Stimulated activated CD8-positive, alpha-beta memory T cell treated with anti-CD3 and anti-CD28 coated beads, Interleukin-7, amount 100 ng/mL, for 24 hours (primary cell): ENCODE data around the gene PTPRK.

Source experiments
- DNase-seq: peaks from one replicate; pipeline ENCODE4 v3.0.0-alpha.2; 2020; ENCODE audit warnings: low read depth

The PTPRK gene

GRCh38 chr6:128284128-128284527, 236.3 kb downstream of the PTPRK start:
- no peak for DNase-seq

DNA sequence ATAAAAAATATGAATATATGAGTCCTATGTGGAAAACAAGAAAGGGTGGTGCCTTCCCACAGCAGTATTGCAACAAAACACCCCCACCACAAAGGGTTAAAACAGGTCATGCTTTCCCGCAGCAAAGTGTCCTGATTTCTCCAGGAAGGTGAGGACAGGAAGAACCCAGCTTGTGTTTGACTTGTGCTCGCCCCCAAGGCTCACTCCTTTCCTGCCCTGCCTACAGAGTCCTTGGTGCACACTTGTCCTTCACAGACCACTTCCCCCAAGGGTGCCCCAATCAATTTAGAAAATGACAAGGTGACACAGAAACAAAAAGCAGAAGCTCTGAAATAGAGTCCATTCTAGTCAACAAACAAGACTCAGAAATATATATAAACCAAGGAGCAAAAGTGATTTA, 237.4 kb downstream of the PTPRK start:
- no peak for DNase-seq

- no peak for DNase-seq
These were observed 239.4 kb downstream of the PTPRK start for GRCh38 chr6:128280960-128281359.

DNA sequence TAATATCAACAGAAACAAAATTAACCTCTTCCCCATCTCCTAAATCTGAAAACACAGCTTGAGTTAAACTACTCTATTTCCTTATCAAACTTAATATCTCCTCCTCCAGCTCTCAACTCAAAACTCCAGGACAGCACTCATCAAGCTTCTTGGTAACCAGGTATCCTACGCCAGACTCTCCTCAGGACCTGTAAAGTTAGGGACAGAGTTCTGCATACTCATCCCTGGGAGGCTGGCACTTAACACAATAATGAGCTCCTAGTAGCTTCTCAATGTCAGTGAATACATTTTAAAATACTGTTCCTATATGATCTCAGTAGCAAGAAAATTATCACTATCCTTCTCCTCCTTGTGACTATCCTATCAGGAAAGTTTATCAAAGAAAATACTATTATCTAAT, 240.3 kb downstream of the PTPRK start:
- no peak for DNase-seq

GRCh38 chr6:128278836-128279235, 241.6 kb downstream of the PTPRK start:
- DNase-seq, result no peak

DNA sequence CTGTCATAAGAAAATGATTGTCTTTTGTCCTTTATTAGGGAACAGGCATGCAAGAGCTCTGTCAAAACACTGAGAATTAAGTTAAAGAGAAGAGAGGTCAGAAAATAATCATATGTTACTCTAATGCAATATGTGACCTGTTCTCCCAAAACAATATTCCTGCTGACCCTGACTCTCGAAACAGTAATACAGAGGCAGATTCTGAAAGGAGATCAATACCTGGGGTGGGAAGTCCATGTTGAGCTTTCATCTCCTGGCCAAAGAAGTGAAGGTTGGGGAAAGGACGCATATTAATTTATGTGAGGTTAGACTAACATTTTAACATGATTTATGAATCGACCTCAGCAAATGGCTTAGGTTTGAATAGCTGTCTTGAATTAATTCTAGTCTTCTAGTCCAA, 243.0 kb downstream of the PTPRK start:
- DNase-seq, result no peak

DNA sequence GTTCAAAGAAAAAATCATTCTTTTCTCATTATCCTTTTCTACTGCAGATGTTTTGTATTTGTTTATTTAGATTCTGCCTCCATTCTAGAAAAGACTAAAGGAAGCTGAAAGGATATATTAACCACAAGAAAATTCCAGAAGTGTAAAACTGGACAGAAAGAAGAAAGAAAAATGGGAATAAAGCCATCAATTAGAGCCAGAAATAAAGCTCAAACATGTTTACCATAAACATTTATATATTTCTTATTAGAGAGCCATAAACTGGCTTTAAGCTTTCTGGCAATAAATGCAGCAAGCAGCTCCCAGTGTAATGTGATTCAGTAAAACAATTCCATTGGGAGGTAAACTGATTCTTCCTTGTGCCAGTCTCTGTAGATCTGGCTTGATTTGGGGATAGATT, 244.1 kb downstream of the PTPRK start:
- no peak for DNase-seq

- DNase-seq, result no peak
These were observed 244.7 kb downstream of the PTPRK start for GRCh38 chr6:128275681-128276080.

GRCh38 chr6:128275030-128275429, 245.4 kb downstream of the PTPRK start:
- DNase-seq, result no peak

DNA sequence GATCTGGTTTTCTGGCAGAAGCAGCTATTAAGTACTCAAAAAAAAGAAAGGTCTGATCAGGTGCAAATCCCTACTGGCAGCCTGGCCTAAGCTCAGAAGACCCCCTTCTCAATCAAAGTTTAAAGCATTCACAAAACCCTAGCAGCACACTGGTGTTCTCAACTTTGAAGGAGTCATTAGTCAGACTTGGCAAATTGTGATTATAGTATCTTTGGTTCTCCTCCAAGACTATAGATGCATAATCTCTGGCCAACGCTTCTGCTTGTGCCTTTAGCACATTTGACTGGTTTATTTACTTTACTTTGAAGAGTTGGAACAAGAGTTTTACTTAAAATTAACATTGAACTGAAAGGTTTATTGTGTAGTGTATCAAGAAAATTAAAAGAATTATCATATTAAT, 248.9 kb downstream of the PTPRK start:
- no peak for DNase-seq

DNA sequence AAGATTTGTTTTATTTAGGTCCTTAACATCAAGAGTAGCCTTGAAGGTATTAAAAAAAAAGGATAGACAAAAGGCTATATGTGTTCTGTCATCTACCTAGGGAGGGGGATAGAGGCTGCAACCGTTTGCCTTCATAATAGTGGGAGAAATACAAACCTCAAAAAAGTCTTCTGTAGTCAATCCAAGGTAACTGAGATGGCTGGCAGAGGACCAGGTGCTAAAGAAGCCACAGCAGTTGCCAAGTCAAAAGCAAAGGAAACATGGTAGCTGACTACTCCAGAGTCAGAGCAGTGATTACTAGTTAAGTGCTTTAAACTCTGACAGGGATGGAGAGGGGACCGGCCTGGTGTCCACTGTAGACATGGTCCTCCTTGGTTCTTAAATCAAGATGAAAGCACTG, 249.4 kb downstream of the PTPRK start:
- no peak for DNase-seq

GRCh38 chr6:128266946-128267345, 253.5 kb downstream of the PTPRK start:
- DNase-seq, result no peak

- DNase-seq, result no peak
These were observed 254.7 kb downstream of the PTPRK start for GRCh38 chr6:128265706-128266105.

DNA sequence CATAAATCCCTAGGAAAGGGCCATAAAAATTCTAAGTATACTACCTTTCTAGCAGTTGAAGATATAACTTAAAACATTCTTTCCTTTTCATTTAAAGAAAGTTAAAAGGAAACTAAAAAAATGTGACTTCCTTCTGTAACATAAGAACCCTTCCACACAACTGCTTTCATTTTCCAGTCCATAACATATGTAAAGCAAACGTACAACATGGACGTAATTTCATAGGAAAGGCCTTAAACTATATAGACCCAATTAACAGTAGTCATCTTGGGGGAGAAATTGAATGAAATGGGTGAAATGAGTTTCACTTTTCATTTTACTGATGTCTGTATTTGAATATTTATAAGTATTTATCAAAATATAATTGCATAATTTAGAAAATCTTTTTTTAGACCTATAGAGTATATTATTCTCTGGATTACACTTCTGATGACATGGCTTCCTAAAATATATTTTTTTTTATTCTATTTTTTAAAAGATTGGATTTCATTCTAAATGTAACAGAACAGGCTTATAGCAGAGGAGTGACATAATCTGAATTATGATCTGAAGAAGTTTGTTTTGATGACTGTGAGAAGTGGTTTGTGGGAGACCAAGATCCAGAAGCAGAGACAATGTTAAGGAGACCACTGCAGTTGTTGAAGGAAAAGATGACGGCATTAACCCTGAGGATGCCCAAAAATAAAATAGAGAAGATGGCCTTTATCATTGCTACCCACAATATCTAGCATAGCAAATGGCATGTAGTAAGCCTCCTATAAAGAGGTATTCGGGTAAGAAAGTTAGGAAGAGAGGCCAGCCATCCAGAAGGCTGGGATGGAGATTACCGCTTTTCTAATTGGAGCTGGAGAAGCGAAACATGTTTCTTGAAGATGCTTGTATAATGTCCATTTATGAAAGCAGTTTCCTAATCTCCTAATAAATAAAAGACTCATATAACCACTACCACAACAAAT, 260.4 kb downstream of the PTPRK start:
- DNase-seq, result no peak

DNA sequence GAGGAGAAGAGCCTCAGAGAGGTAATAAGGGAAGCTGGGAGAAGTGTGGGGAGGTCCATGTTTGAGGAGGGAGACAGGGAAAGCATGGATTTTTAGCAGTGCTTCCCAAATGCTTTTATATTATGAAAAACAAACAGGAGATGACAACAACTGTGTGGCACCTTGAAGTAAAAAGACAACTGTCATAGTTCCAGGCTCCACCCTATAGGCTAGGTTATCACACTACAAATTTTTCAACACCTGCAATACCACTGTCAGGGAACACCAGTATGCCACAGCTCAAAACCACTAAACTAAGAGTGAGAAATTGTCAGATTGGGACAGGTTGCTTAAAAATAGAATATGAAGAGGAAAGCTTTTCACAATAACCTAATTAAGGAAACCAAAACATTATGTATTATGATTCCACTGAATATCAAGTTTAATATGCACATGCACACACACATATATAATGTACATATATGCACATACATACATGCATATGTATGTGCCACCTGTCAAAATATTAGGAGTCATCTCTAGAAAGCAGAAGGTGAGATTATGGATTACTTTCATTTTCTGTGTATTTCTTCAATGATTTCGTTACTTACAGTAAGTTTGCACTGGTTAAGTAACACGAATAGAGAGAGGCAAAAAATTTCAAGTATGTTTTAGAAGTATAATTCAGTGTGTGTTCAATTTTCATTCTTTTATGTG, 261.2 kb downstream of the PTPRK start:
- DNase-seq, result no peak

DNA sequence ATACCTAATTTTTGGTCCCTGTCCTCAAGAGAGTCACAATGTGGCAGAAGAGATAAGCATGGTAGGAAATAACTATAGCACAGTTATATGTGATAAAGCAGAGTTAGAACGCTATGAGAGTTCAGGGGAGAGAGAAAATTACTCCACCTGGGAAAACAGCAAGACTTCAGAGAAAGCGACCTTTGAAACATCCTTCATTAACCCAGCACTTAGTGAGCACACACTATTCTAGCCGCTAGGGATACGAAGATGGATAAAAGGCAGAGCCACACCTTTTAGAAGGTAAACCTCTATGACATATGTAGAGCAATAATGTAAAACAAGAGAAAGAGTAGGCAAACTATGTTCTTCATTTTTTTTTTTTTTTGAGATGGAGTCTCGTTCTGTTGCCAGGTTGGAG, 264.3 kb downstream of the PTPRK start:
- DNase-seq, result no peak

DNA sequence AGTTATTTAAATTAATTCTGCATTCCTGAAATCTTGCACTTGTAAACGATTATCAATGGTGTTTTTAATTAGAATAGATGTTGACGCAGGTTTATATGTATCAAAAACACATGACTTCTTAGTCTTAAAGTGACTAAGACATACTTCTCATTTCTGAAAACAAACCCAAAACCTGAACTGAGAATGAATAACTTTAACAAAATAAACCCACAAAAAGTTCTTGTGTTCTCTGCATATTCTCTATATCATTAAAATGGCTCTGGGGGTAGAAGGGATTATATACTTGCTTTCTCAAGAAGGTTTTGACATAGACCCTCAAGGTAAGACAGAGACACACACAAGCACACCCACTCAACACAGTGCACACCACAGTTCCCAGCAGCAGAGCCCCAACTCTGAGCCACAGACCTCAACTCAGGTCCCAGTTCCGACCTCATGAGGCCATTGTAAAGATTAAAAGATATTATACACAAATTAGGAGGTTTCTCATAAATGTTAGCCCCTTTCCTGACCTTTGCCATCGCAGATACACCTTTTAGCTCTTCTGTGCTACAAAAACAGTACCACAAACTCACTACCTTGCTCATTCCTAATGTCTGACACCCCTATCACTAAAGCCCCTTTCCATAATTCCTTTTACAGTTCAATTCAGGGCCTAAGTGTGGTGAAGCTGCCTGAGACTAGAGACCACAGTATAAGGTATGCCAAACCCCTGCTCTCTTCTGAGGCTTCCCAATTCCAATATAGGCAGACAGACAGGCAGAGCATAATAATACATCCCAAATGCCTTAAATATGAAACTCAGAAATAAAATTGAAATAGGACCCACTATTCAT, 267.8 kb downstream of the PTPRK start:
- DNase-seq, result peak; percentile 1

DNA sequence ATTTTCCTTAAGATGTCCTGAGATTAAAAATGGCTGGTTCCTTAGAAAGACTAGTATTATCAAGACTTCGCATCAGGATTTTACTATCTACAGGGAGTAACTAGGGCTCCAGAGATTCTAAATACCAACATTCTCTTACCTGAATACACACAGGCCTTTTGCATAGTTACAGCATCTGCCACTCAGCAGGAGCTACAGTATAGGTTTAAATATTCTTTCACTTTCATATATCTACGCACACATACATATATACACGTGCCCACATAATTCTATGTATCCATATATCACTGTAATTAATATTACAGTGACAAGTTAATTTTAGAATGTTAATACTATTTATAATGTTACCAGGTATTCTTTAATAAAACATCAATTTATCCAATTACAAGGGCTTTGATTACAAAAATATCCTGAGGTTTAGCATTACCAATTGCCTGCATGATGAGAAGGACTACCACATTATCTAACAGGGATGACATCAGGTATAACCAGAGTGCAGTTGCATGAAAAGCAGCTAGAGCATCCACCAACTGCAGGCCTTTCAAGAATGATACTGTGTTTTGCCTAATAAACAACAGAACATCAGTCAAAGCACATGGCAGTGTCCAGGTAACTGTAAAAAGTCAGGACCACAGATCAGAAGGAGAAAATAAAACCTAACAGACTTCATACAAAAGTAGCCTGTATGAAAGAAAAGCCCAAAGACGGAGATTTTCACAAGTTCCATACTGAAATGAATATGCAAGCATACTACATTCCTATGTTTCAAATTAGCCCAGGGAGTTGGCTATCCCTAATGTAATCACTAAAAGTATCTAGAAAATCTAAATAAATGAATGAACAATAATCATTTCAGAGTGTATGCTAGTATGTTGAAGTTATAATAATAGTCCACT, 268.7 kb downstream of the PTPRK start:
- no peak for DNase-seq

GRCh38 chr6:128250370-128251070, 269.9 kb downstream of the PTPRK start:
- no peak for DNase-seq

GRCh38 chr6:128249429-128249828, 271.0 kb downstream of the PTPRK start:
- no peak for DNase-seq
